IPS-NIHi7 (cell line): ENCODE results near the gene CFAP299.
A peak's percentile ranks its signal among the peaks of the same experiment; 100 is the strongest.

Experiments used
- DNase-seq: peaks from one replicate; pipeline ENCODE4 v3.0.0; 2012; ENCODE audit warnings: mixed read lengths; ENCODE audit errors: extremely low spot score

The CFAP299 gene

DNA sequence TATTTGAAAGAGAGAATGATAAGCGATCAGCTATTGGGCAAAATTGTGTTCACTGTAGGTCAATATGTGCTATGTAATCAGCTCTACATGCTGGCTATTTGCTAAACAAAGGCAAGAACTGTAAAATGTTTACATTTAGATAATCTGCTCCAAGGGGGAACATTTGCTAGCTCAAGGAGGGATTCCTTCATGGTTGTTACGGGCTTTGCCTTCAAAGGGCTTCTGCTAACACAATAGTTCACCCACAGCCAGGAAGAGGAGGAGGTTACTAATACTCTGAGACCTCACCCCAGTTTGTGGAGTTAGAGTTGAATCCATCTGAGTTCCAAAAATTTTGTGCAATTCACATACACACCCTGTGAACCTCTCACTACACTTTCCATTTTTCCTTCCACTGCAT is 587.4 kb downstream of the CFAP299 start:
- DNase-seq = no peak

- no peak for DNase-seq
These were observed 589.8 kb downstream of the CFAP299 start for GRCh38 chr4:80925293-80925692.

- DNase-seq = no peak
These were observed 590.9 kb downstream of the CFAP299 start for GRCh38 chr4:80926446-80926845.

GRCh38 chr4:80926891-80927290 is 591.4 kb downstream of the CFAP299 start:
- no peak for DNase-seq

GRCh38 chr4:80927420-80927819 is 591.9 kb downstream of the CFAP299 start:
- no peak for DNase-seq

GRCh38 chr4:80931631-80932081 is 596.1 kb downstream of the CFAP299 start:
- no peak for DNase-seq

DNA sequence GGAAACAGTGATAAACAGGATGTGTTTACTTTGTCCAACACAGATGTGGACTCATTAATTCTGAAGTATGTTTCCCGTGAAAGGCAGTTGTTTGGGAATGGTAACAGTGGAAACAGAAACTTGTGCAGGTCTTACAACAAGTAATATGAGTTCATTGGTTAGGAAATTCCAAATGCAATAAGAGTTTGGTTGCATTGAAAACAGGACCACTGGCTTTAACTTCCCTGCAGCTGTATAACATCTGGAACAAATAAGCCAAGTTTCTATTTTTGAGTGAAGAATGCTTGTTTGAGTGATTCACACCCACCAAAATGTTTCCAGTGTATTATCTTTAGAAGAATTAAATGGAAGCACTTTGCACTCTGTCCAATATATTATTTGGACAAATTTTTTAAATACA is 612.6 kb downstream of the CFAP299 start:
- no peak for DNase-seq

GRCh38 chr4:80948995-80949394 is 613.5 kb downstream of the CFAP299 start:
- no peak for DNase-seq

GRCh38 chr4:80956421-80956820 is 620.9 kb downstream of the CFAP299 start:
- no peak for DNase-seq

- DNase-seq = no peak
These were observed 627.5 kb downstream of the CFAP299 start for GRCh38 chr4:80963051-80963450.

DNA sequence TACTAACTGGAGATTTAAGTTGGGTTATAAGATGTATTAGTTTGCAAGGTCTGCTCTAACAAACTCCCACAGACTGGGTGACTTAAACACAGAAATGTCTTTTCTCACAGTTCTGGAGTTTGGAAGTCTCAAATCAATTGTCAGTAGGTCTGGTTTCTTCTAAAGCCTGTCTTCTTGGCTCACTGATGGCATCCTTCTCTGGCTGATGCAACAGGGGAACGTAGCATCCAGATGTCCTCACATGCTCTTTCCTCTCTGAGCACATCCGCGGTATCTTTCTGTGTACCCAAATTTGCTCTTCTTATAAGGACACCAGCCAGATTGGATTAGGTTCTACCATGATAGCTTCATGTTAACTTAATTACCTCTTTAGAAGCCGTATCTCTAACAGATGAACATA is 631.8 kb downstream of the CFAP299 start:
- no peak for DNase-seq

- DNase-seq = no peak
These were observed 644.7 kb downstream of the CFAP299 start for GRCh38 chr4:80980239-80980638.

GRCh38 chr4:80986011-80986410 is 650.5 kb downstream of the CFAP299 start:
- no peak for DNase-seq

- DNase-seq = peak; percentile 42
These were observed 654.5 kb downstream of the CFAP299 start for GRCh38 chr4:80989921-80990544.

- DNase-seq = no peak
These were observed 655.3 kb downstream of the CFAP299 start for GRCh38 chr4:80990851-80991250.

GRCh38 chr4:80999943-81000342 is 664.4 kb downstream of the CFAP299 start:
- no peak for DNase-seq

GRCh38 chr4:81003597-81004111 is 668.1 kb downstream of the CFAP299 start:
- DNase-seq = no peak

DNA sequence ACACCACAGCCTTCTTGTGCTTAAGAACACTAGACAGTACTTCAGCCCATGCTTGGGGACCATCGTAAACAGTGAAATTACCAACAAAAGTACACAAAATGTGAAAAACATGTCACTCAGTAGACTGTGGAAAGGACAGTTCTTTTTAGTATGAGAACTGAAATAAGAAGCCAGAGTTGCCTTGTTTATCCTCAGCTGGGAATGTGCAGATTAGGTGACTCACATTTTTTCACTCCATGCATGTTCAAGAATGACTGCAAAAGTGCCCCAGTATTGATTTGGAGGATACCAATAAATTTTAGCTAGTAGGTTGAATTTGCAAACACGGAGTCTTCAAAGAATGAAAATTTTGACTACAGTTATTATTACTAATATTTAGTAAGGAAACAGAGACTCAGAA is 671.9 kb downstream of the CFAP299 start:
- DNase-seq = no peak
